Esophagus (tissue), 2 donors: ENCODE results near the gene MYCN. TPM values are rescaled to one million over a fixed set of nuclear protein-coding genes. Genes with fewer than 3 reads are reported as not detected.
"Not testable (repeated sequence)": the region's sequence is repeated elsewhere in the genome, so short reads cannot be mapped to it uniquely, and the experiment has no call there.

Experiments
- H3K27ac ChIP-seq, 2 donors: one replicate each; pipeline ENCODE4 v1.5.1; 2013; ENCODE audit warnings: low read depth in 2 of 2, mild to moderate bottlenecking in 2 of 2, inconsistent platforms in 1 of 2, low read length in 1 of 2, moderate library complexity in 1 of 2
- H3K27me3 ChIP-seq, 2 donors: one replicate each; pipeline ENCODE4 v1.6.1; 2013; ENCODE audit warnings: low read length in 2 of 2, control low read depth in 1 of 2, mild to moderate bottlenecking in 1 of 2; ENCODE audit not compliant: insufficient read depth in 2 of 2, control insufficient read depth in 1 of 2
- H3K36me3 ChIP-seq, 2 donors: one replicate each; pipeline ENCODE4 v1.6.1; 2013; ENCODE audit warnings: low read length in 1 of 2; ENCODE audit not compliant: control insufficient read depth in 2 of 2, insufficient read depth in 2 of 2
- H3K4me1 ChIP-seq, 2 donors: one replicate each; pipeline ENCODE4 v1.6.1; 2013; ENCODE audit warnings: low read length in 1 of 2; ENCODE audit not compliant: control insufficient read depth in 2 of 2, insufficient read depth in 2 of 2
- H3K4me3 ChIP-seq, 2 donors: one replicate each; pipeline ENCODE4 v1.5.1; 2013; ENCODE audit warnings: low read length in 2 of 2, mild to moderate bottlenecking in 2 of 2, low read depth in 1 of 2, moderate library complexity in 1 of 2
- H3K9me3 ChIP-seq, 2 donors: one replicate each; pipeline ENCODE4 v1.6.1; 2013; ENCODE audit warnings: mild to moderate bottlenecking in 2 of 2, low read depth in 1 of 2, low read length in 1 of 2, moderate library complexity in 1 of 2; ENCODE audit not compliant: control insufficient read depth in 2 of 2, insufficient read depth in 1 of 2
- WGBS, 2 donors: extraction: QIAGEN DNeasy Blood & Tissue Kit; methylation state at CpG; one replicate each; pipeline ENCODE4 v1.1.7; 2013; 5-methylcytosine and 5-hydroxymethylcytosine counted together
- polyA plus RNA-seq, 2 donors: library from polyadenylated mRNA; stranded (reverse); fragments of 200-250 nt; gene quantifications; one replicate each; pipeline ENCODE4 v1.2.3, GENCODE V29; 2013
- donor health status: healthy with polysubstance abuse.
- donor health status: Bipolar disorder and iron deficiency.

Gene MYCN
- polyA plus RNA-seq, 2 donors: 0.49 to 0.51 TPM

DNA sequence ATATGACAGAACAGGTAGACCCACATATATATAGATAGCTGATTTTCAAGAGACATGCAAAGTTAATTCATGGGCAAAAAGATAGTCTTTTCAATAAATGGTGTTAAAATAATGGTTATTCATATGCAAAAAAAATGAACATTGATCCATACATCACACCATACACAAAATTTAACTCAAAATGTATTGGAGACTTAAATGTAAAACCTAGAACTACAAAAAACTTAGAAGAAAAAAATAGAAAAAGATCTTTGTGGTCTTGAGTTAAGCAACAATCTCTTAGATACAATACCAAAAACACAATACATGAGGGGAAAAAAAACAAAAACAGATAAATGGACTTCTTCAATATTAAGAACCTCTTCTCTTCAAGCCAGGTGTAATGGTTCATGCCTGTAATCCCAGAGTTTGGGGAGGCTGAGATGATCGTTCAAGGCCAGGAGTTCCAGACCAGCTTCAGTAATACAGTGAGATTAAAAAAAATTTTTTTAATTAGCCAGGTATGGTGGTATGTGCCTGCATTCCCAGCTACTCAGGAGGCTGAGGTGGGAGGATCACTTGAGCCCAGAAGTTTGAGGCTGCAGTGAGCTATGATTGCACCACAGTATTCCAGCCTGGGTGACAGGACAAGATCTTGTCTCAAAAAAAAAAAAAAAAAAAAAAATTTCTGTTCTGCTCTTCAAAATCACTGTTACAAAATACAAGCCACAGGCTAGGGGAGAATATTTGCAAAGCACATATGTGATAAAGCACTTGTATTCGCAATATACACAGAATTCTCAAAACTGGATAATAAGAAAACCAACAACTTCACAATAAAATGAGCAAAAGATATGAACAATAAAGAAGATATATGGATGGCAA, 32.7 kb upstream of the MYCN start:
- Histone ChIP-seq H3K9me3 (no peaks in the 10 kb centered on the region), H3K4me3 (no peak overlapping the region), H3K27me3 (no peaks in the 10 kb centered on the region), H3K27ac (no peak overlapping the region), H3K36me3 (no peaks in the 10 kb centered on the region), H3K4me1 (no peaks in the 10 kb centered on the region)
- WGBS, 2 donors: 92 to 94% methylated on average over 2 of the region's 2 CpGs

DNA sequence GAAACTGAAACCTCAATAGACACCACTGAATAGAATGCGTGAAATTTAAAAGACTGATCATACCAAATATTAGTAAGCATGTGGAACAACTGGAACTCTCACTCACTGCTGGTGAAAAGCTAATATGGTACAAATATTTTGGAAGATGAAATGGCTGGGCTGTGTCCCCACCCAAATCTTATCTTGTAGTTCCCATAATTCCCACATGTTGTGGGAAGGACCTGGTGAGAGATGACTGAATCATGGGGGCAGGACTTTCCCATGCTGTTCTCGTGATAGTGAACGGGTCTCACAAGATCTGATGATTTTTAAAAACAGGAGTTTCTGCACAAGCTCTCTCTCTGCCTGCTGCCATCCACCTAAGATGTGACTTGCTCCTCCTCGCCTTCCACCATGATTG, 32.0 kb upstream of the MYCN start:
- H3K36me3 ChIP-seq: no peaks in the 10 kb centered on the region
- no peaks in the 10 kb centered on the region for H3K9me3 ChIP-seq
- H3K4me3 ChIP-seq: no peak overlapping the region
- no peaks in the 10 kb centered on the region for H3K4me1 ChIP-seq
- H3K27ac ChIP-seq: no peak overlapping the region
- no peaks in the 10 kb centered on the region for H3K27me3 ChIP-seq
- 86 to 90% methylated on average over 4 of the region's 4 CpGs for WGBS, 2 donors

DNA sequence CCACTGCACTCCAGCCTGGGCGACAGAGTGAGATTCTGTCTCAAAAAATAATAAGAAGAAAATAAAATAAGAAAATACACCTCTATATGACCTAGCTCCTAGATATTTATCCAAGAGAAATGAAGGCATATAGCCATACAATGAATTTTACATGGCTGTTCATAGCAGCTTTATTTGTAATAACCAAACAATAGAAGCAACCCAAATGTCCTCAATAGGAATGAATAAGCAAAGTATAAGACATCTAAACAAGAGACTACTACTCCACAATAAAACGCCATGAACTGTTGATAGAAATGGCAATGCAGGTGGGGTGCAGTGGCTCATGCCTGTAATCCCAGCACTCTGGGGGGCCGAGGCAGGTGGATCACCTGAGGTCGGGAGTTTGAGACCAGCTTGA, 31.2 kb upstream of the MYCN start:
- WGBS, 2 donors: 85 to 94% methylated on average over 4 of the region's 4 CpGs
- Histone ChIP-seq H3K27me3 (no peaks in the 10 kb centered on the region), H3K4me3 (no peak overlapping the region), H3K4me1 (no peaks in the 10 kb centered on the region), H3K9me3 (no peaks in the 10 kb centered on the region), H3K27ac (no peak overlapping the region), H3K36me3 (no peaks in the 10 kb centered on the region)

- 85 to 88% methylated on average over 4 of the region's 4 CpGs for WGBS, 2 donors
- no peaks in the 10 kb centered on the region for H3K36me3 ChIP-seq
- H3K27ac ChIP-seq: no peak overlapping the region
- no peaks in the 10 kb centered on the region for H3K9me3 ChIP-seq
- H3K4me3 ChIP-seq: no peak overlapping the region
- H3K27me3 ChIP-seq: no peaks in the 10 kb centered on the region
- H3K4me1 ChIP-seq: no peaks in the 10 kb centered on the region
Measured at GRCh38 chr2:15909736-15910135, 30.6 kb upstream of the MYCN start.

DNA sequence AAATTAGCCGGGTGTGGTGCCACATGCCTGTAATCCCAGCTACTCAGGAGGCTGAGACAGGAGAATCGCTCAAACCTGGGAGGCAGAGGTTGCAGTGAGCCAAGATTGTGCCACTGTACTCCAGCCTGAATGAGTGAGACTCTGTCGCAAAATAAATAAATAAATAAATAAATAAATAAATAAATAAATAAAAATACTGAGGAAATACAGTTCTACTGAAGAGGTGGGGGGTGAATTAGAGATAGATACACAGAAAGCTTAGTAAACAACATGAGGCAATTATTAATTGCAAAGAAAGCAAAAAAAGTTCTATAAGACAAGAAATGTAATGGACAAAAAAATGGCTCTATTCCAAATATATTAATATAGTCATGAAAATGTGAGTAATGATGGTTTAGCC, 29.1 kb upstream of the MYCN start:
- H3K4me3 ChIP-seq, H3K27ac ChIP-seq, H3K4me1 ChIP-seq, H3K9me3 ChIP-seq, H3K36me3 ChIP-seq, H3K27me3 ChIP-seq: not testable (repeated sequence)
- 90 to 95% methylated on average over 3 of the region's 3 CpGs for WGBS, 2 donors

DNA sequence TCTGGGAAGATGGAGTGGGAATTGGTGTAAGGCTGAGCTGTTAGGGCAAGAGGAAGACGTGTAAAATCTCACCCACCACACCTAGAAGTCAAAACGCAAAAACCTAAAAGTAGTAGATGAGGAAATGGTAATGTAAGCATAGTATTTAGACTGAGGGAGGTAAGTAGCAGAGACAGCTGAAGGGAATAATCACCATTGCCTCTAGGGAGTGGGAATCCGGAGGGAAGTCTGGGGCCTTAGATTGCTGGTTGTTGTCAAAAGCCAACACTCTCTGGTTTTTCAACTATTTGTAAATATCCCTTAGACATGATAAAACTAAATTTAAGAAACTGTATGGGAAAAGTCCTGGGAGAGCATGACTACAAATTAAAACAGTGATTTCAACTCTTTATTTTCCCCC, 28.7 kb upstream of the MYCN start:
- 73 to 85% methylated on average over 3 of the region's 3 CpGs for WGBS, 2 donors
- no peak overlapping the region for H3K27ac ChIP-seq
- H3K4me1 ChIP-seq: no peaks in the 10 kb centered on the region
- no peak overlapping the region for H3K4me3 ChIP-seq
- no peaks in the 10 kb centered on the region for H3K36me3 ChIP-seq
- H3K27me3 ChIP-seq: no peaks in the 10 kb centered on the region
- no peaks in the 10 kb centered on the region for H3K9me3 ChIP-seq

DNA sequence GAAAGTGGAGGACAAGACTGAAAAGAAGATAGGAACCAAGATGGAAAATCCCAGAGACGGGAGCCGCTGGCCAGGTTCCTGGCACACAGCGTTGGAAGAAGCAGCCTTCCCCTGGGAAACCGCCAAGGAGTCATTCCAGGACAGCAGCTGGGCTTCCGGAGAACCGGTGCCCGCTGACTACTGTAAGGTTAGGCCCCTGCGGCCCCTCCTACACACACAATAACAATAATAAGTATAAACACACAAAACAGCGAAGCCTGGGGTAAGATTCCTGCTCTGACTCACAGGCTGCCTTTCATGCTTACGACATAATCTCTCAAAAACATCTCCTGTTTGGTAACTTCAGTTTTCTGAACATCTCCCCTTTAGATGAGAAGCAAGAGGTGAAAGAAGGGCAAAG, 28.1 kb upstream of the MYCN start:
- WGBS, 2 donors: 17 to 39% methylated on average over 10 of the region's 10 CpGs
- Histone ChIP-seq H3K9me3 (no peaks in the 10 kb centered on the region), H3K27ac (no peak overlapping the region), H3K4me1 (no peaks in the 10 kb centered on the region), H3K36me3 (no peaks in the 10 kb centered on the region), H3K27me3 (no peaks in the 10 kb centered on the region), H3K4me3 (no peak overlapping the region)

DNA sequence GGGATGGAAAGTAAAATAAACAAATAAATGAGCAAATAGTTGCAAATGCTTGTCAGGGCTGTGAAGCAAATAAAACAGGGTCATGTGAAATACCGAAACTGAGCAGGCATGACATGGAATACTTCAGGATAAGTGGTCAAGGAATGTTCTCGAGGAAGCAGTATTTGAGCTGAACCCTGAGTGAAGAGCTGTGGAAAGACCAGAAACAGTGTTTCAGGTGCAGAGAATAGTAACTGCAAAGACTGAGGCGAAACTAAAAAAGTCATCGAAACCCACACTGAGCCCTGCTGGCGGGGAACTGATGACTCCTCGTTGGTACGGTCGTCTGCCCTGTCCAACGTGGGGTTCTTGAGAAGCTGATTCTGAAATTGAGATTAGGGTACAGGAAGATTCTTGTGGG, 27.2 kb upstream of the MYCN start:
- Histone ChIP-seq H3K4me1 (no peaks in the 10 kb centered on the region), H3K36me3 (no peaks in the 10 kb centered on the region), H3K27ac (no peak overlapping the region), H3K27me3 (no peaks in the 10 kb centered on the region), H3K4me3 (no peak overlapping the region), H3K9me3 (no peaks in the 10 kb centered on the region)
- WGBS, 2 donors: 90 to 92% methylated on average over 9 of the region's 9 CpGs

DNA sequence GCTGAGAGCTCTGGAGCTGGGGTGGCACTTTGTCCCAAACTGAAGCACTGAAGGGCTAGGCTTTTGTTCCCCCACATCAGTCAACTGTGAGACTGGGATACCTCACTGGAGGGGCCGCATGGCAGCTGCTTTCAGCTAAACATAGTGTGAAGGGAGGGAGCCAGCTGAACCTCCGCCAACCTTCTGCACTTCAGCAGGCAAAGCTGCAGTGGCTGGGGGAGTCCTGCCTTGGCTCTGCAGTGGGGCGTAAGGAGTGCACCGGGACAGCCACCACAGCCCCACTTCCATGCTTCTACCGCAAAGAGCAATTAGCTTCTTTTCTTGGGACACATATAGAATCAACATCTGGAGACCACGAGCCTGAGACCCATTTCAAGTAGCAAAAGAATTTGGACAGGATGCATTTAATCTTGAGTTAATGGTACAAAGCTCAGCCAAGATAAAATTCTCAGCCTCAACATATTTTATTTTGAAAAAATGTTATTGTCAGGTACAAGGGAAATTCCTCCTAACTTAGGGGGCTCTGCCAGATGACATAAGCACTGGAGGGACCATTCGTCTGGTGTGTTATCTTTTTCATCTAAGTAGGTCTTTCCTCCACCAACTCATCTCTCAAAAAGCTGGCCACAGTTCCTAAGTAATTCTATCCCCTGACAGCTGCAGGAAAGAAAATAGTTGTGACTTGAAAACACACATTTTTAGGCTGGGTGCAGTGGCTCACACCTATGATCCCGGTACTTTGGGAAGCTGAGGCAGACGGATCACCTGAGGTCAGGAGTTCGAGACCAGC, 25.6 kb upstream of the MYCN start:
- Histone ChIP-seq H3K4me3 (no peak overlapping the region), H3K4me1 (peaks cover 0 to 3% of the 10 kb centered on the region in 2 donors), H3K27me3 (no peaks in the 10 kb centered on the region), H3K27ac (no peak overlapping the region), H3K36me3 (no peaks in the 10 kb centered on the region), H3K9me3 (no peaks in the 10 kb centered on the region)
- 44 to 51% methylated on average over 10 of the region's 10 CpGs for WGBS, 2 donors
